Measurements from ENCODE around the gene BCAP29. TPM values are rescaled to one million over a fixed set of nuclear protein-coding genes. Genes with fewer than 3 reads are reported as not detected.

The BCAP29 gene
- total and polyA plus RNA-seq, 10 donors: 11.2 to 139 (median 39.0) TPM

GRCh38 chr7:107615910-107616680 lies 36.0 kb downstream of the BCAP29 start:
- intact Hi-C loops (cut with DNase I; ENCODE audit: low total_unique reads): no loop called here
- H3K36me3 ChIP-seq: peaks cover 0 to 77% (median 26%) of the 10 kb centered on the region in 6 donors
- no peak for DNase-seq
- 96 to 99% (median 96%) methylated on average over 4 of the region's 4 CpGs for WGBS, 5 donors
- no peak overlapping the region for H3K27ac ChIP-seq
- H3K4me1 ChIP-seq: no peaks in the 10 kb centered on the region
- H3K27me3 ChIP-seq (replicated peaks in 1 of 7): no peaks in the 10 kb centered on the region
- no peak overlapping the region for H3K4me3 ChIP-seq
- H3K9me3 ChIP-seq: no peaks in the 10 kb centered on the region
- TF ChIP-seq POLR2A (IDR thresholded peaks at IDR 0.05) (no peak), CTCF (IDR thresholded peaks at IDR 0.05 in 8 of 11, conservative IDR thresholded peaks at IDR 0.05 in 3 of 11) (no peak), POLR2AphosphoS5 (IDR thresholded peaks at IDR 0.05) (no peak)

GRCh38 chr7:107622429-107622828 lies 42.4 kb downstream of the BCAP29 start:
- H3K27ac ChIP-seq: peak overlapping the region in 1 of 8 donors; percentile 2
- peaks cover 0 to 12% (median 4%) of the 10 kb centered on the region in 6 donors for H3K4me1 ChIP-seq
- H3K27me3 ChIP-seq (replicated peaks in 1 of 7): no peaks in the 10 kb centered on the region
- WGBS, 5 donors: 52 to 69% (median 60%) methylated on average over 1 of the region's 1 CpG
- DNase-seq: no peak
- intact Hi-C loops (cut with DNase I; ENCODE audit: low total_unique reads): no loop called here
- no peak overlapping the region for H3K4me3 ChIP-seq
- no peak for TF ChIP-seq POLR2AphosphoS5 (IDR thresholded peaks at IDR 0.05)
- no peak for TF ChIP-seq CTCF (IDR thresholded peaks at IDR 0.05 in 8 of 11, conservative IDR thresholded peaks at IDR 0.05 in 3 of 11)
- TF ChIP-seq POLR2A (IDR thresholded peaks at IDR 0.05): no peak
- peaks cover 0 to 55% (median 5%) of the 10 kb centered on the region in 6 donors for H3K36me3 ChIP-seq
- H3K9me3 ChIP-seq: peaks cover 0 to 4% (median 0%) of the 10 kb centered on the region in 8 donors

GRCh38 chr7:107622894-107623293 lies 42.8 kb downstream of the BCAP29 start:
- Histone ChIP-seq H3K4me3 (no peak overlapping the region), H3K36me3 (peaks cover 0 to 51% (median 3%) of the 10 kb centered on the region in 6 donors), H3K27me3 (replicated peaks in 1 of 7) (no peaks in the 10 kb centered on the region), H3K27ac (no peak overlapping the region), H3K4me1 (peaks cover 0 to 12% (median 4%) of the 10 kb centered on the region in 6 donors), H3K9me3 (peaks cover 0 to 4% (median 0%) of the 10 kb centered on the region in 8 donors)
- intact Hi-C loops (cut with DNase I; ENCODE audit: low total_unique reads): no loop called here
- no peak for TF ChIP-seq CTCF (IDR thresholded peaks at IDR 0.05 in 8 of 11, conservative IDR thresholded peaks at IDR 0.05 in 3 of 11)
- TF ChIP-seq POLR2A (IDR thresholded peaks at IDR 0.05): no peak
- TF ChIP-seq POLR2AphosphoS5 (IDR thresholded peaks at IDR 0.05): no peak
- DNase-seq: no peak
- WGBS, 5 donors: 64 to 85% (median 76%) methylated on average over 2 of the region's 2 CpGs

- no peak for TF ChIP-seq POLR2A (IDR thresholded peaks at IDR 0.05)
- TF ChIP-seq CTCF (IDR thresholded peaks at IDR 0.05 in 8 of 11, conservative IDR thresholded peaks at IDR 0.05 in 3 of 11): no peak
- no peak for TF ChIP-seq POLR2AphosphoS5 (IDR thresholded peaks at IDR 0.05)
- peaks cover 0 to 27% (median 0%) of the 10 kb centered on the region in 6 donors for H3K36me3 ChIP-seq
- intact Hi-C loops (cut with DNase I; ENCODE audit: low total_unique reads): no loop called here
- no peak overlapping the region for H3K27ac ChIP-seq
- H3K4me3 ChIP-seq: no peak overlapping the region
- no peak for DNase-seq
- H3K4me1 ChIP-seq: peaks cover 0 to 20% (median 11%) of the 10 kb centered on the region in 6 donors
- peaks cover 0 to 4% (median 0%) of the 10 kb centered on the region in 8 donors for H3K9me3 ChIP-seq
- H3K27me3 ChIP-seq (replicated peaks in 1 of 7): no peaks in the 10 kb centered on the region
- WGBS, 5 donors: 95 to 98% (median 96%) methylated on average over 4 of the region's 4 CpGs
Measured at GRCh38 chr7:107627002-107627401, 47.0 kb downstream of the BCAP29 start.

Measured in spleen (tissue), 11 donors.